Midbrain (tissue), 1 donor: ENCODE measurements around the gene AP1B1.
"Not testable (repeated sequence)": the region's sequence is repeated elsewhere in the genome, so short reads cannot be mapped to it uniquely, and the experiment has no call there.

Source experiments
- DNase-seq: peaks from one replicate; lab custom pipeline; 2025; lab: John Stamatoyannopoulos, UW

AP1B1 gene

GRCh38 chr22:29386708-29387107 is 1.7 kb downstream of the AP1B1 start:
- no peak for DNase-seq

- peak; percentile 45 for DNase-seq
Measured at GRCh38 chr22:29385748-29386147, 2.6 kb downstream of the AP1B1 start.

GRCh38 chr22:29385151-29385704 is 3.1 kb downstream of the AP1B1 start:
- no peak for DNase-seq

GRCh38 chr22:29383740-29384139 is 4.6 kb downstream of the AP1B1 start:
- DNase-seq: no peak

- DNase-seq: peak; percentile 17
Measured at GRCh38 chr22:29382580-29383302, 5.6 kb downstream of the AP1B1 start.

GRCh38 chr22:29380856-29381255 is 7.5 kb downstream of the AP1B1 start:
- no peak for DNase-seq

- no peak for DNase-seq
Measured at GRCh38 chr22:29380032-29380781, 8.2 kb downstream of the AP1B1 start.

- no peak for DNase-seq
Measured at GRCh38 chr22:29379258-29379657, 9.1 kb downstream of the AP1B1 start.

- no peak for DNase-seq
Measured at GRCh38 chr22:29377979-29378378, 10.4 kb downstream of the AP1B1 start.

GRCh38 chr22:29376705-29377104 is 11.7 kb downstream of the AP1B1 start:
- not testable (repeated sequence) for DNase-seq

- DNase-seq: no peak
Measured at GRCh38 chr22:29375398-29376076, 12.8 kb downstream of the AP1B1 start.

GRCh38 chr22:29374806-29375205 is 13.6 kb downstream of the AP1B1 start:
- DNase-seq: not testable (repeated sequence)

GRCh38 chr22:29374401-29374800 is 14.0 kb downstream of the AP1B1 start:
- no peak for DNase-seq

- DNase-seq: no peak
Measured at GRCh38 chr22:29370537-29370936, 17.8 kb downstream of the AP1B1 start.

GRCh38 chr22:29369460-29369859 is 18.9 kb downstream of the AP1B1 start:
- DNase-seq: peak; percentile 82

GRCh38 chr22:29359469-29359868 is 28.9 kb downstream of the AP1B1 start:
- DNase-seq: peak; percentile 58

GRCh38 chr22:29357193-29357890 is 31.0 kb downstream of the AP1B1 start:
- DNase-seq: not testable (repeated sequence)

GRCh38 chr22:29353860-29354259 is 34.5 kb downstream of the AP1B1 start:
- no peak for DNase-seq

GRCh38 chr22:29353286-29353685 is 35.1 kb downstream of the AP1B1 start:
- DNase-seq: no peak

GRCh38 chr22:29352778-29353177 is 35.6 kb downstream of the AP1B1 start:
- no peak for DNase-seq

GRCh38 chr22:29351891-29352290 is 36.5 kb downstream of the AP1B1 start:
- DNase-seq: no peak

GRCh38 chr22:29351042-29351441 is 37.3 kb downstream of the AP1B1 start:
- no peak for DNase-seq
